ENCODE data around the gene TFDP2. TPM values are rescaled to one million over a fixed set of nuclear protein-coding genes. Genes with fewer than 3 reads are reported as not detected.

The TFDP2 gene
- total RNA-seq, 4 donors from 2014 or later = 38.0 to 95.4 (median 65.4) TPM

- no peaks in the 10 kb centered on the region for H3K9me3 ChIP-seq
- no peak for DNase-seq
- no peaks in the 10 kb centered on the region for H3K36me3 ChIP-seq
- H3K27ac ChIP-seq = no peak overlapping the region
- H3K27me3 ChIP-seq = no peaks in the 10 kb centered on the region
- TF ChIP-seq CTCF (IDR thresholded peaks at IDR 0.05) (no peak), POLR2A (IDR thresholded peaks at IDR 0.05) (no peak)
- H3K4me1 ChIP-seq = no peaks in the 10 kb centered on the region
- H3K4me3 ChIP-seq = no peak overlapping the region
Observed at GRCh38 chr3:142134799-142135325, 14.5 kb downstream of the TFDP2 start.

GRCh38 chr3:142129516-142130171 is 19.7 kb downstream of the TFDP2 start:
- DNase-seq = no peak
- Histone ChIP-seq H3K36me3 (no peaks in the 10 kb centered on the region), H3K4me3 (no peak overlapping the region), H3K9me3 (no peaks in the 10 kb centered on the region), H3K27me3 (no peaks in the 10 kb centered on the region), H3K27ac (no peak overlapping the region), H3K4me1 (no peaks in the 10 kb centered on the region)
- TF ChIP-seq POLR2A (IDR thresholded peaks at IDR 0.05) (no peak), CTCF (IDR thresholded peaks at IDR 0.05) (peak in 1 of 6 experiments; percentile 8)

GRCh38 chr3:142127941-142128658 is 21.2 kb downstream of the TFDP2 start:
- no peak overlapping the region for H3K4me3 ChIP-seq
- H3K36me3 ChIP-seq = no peaks in the 10 kb centered on the region
- TF ChIP-seq POLR2A (IDR thresholded peaks at IDR 0.05) (no peak), CTCF (IDR thresholded peaks at IDR 0.05) (no peak)
- H3K27me3 ChIP-seq = no peaks in the 10 kb centered on the region
- DNase-seq = no peak
- H3K4me1 ChIP-seq = no peaks in the 10 kb centered on the region
- H3K9me3 ChIP-seq = no peaks in the 10 kb centered on the region
- no peak overlapping the region for H3K27ac ChIP-seq

- no peak overlapping the region for H3K27ac ChIP-seq
- no peak overlapping the region for H3K4me3 ChIP-seq
- no peaks in the 10 kb centered on the region for H3K27me3 ChIP-seq
- DNase-seq = no peak
- TF ChIP-seq POLR2A (IDR thresholded peaks at IDR 0.05) = no peak
- TF ChIP-seq CTCF (IDR thresholded peaks at IDR 0.05) = no peak
- no peaks in the 10 kb centered on the region for H3K4me1 ChIP-seq
- no peaks in the 10 kb centered on the region for H3K9me3 ChIP-seq
- H3K36me3 ChIP-seq = no peaks in the 10 kb centered on the region
Observed at GRCh38 chr3:142124243-142124642, 25.1 kb downstream of the TFDP2 start.

- no peaks in the 10 kb centered on the region for H3K27me3 ChIP-seq
- DNase-seq = no peak
- H3K4me1 ChIP-seq = no peaks in the 10 kb centered on the region
- no peak overlapping the region for H3K4me3 ChIP-seq
- no peaks in the 10 kb centered on the region for H3K36me3 ChIP-seq
- H3K9me3 ChIP-seq = no peaks in the 10 kb centered on the region
- no peak for TF ChIP-seq CTCF (IDR thresholded peaks at IDR 0.05)
- no peak for TF ChIP-seq POLR2A (IDR thresholded peaks at IDR 0.05)
- no peak overlapping the region for H3K27ac ChIP-seq
Observed at GRCh38 chr3:142120707-142121106, 28.6 kb downstream of the TFDP2 start.
